ENCODE results near the gene CSF2. TPM values are rescaled to one million over a fixed set of nuclear protein-coding genes. Genes with fewer than 3 reads are reported as not detected.
A peak's percentile ranks its signal among the peaks of the same experiment; 100 is the strongest.

The CSF2 gene
- total RNA-seq, 2 donors from 2014 or later = not detected

- Histone ChIP-seq H3K27me3 (no peaks in the 10 kb centered on the region), H3K4me1 (no peaks in the 10 kb centered on the region), H3K4me3 (no peak overlapping the region), H3K36me3 (no peaks in the 10 kb centered on the region), H3K9me3 (no peaks in the 10 kb centered on the region), H3K27ac (no peak overlapping the region)
- DNase-seq (ENCODE audit: low spot score) = no peak
- no peak for TF ChIP-seq CTCF (IDR thresholded peaks at IDR 0.05)
Measured at GRCh38 chr5:132027027-132027426, 46.6 kb upstream of the CSF2 start.

DNA sequence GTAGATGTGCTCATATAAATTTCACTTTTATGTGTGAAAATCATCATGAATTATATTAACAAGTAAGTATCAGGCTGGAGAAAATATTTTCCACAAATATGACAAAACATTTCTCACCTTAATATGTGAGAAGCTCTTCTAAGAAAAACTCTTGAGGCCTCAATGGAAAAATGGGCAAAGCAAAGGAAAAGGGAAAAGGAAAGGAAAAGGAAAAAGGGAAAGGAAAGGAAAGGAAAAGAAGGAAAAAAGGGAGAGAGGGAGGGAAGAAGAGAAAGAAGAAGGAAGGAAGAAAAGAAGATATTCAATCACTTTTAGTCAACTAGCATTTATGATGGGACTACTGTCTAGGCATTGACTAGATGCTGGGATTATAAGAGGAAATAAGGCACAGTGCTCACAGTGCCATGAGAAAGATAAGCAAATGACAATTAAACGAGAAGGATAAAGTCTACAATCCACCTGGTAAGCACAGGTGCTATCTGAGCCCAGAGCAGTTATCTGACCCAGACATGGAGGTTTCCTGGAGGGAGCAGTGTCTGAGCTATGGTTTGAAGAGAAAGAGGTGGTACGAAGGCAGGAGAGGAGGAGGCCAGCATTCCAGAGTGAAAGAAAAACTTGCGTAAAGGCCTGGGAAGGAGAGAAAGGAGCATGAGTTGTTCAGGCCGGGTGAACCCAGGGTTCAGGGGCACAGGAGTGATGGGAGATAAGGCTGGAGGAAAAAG, 43.8 kb upstream of the CSF2 start:
- Histone ChIP-seq H3K27me3 (no peaks in the 10 kb centered on the region), H3K36me3 (no peaks in the 10 kb centered on the region), H3K9me3 (no peaks in the 10 kb centered on the region), H3K27ac (no peak overlapping the region), H3K4me1 (no peaks in the 10 kb centered on the region), H3K4me3 (no peak overlapping the region)
- DNase-seq (ENCODE audit: low spot score) = no peak
- no peak for TF ChIP-seq CTCF (IDR thresholded peaks at IDR 0.05)

- H3K36me3 ChIP-seq = no peaks in the 10 kb centered on the region
- peak; percentile 42 for DNase-seq (ENCODE audit: low spot score)
Measured at GRCh38 chr5:132030610-132031009, 43.0 kb upstream of the CSF2 start.

DNA sequence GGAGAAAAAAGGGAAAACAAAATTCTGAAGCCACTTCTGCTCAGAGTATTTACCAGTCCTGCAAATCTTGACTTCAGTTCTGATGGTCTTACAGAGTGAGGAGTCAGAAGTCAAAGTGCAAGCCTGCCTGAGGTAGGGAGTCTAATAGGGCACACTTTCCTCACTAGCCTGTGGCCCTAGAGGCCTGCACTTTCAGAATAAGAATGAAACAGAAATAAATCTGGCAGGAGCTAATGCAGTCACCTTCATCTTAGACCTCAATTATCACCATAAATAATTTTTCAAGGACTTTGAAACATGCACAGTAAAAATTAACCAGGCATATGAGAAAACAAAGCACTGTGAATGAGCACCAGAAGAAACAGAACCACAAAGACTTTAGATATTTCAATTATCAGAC, 41.4 kb upstream of the CSF2 start:
- no peaks in the 10 kb centered on the region for H3K9me3 ChIP-seq
- H3K27ac ChIP-seq = no peak overlapping the region
- DNase-seq (ENCODE audit: low spot score) = no peak
- H3K4me3 ChIP-seq = no peak overlapping the region
- TF ChIP-seq CTCF (IDR thresholded peaks at IDR 0.05) = no peak
- H3K36me3 ChIP-seq = no peaks in the 10 kb centered on the region
- no peaks in the 10 kb centered on the region for H3K4me1 ChIP-seq
- H3K27me3 ChIP-seq = no peaks in the 10 kb centered on the region

More at GRCh38 chr5:132030610-132031009, 43.0 kb upstream of the CSF2 start:
- TF ChIP-seq CTCF (IDR thresholded peaks at IDR 0.05) = no peak
- Histone ChIP-seq H3K4me3 (no peak overlapping the region), H3K27me3 (no peaks in the 10 kb centered on the region), H3K9me3 (no peaks in the 10 kb centered on the region), H3K4me1 (no peaks in the 10 kb centered on the region), H3K27ac (no peak overlapping the region)

GRCh38 chr5:132033122-132033521, 40.5 kb upstream of the CSF2 start:
- Histone ChIP-seq H3K36me3 (no peaks in the 10 kb centered on the region), H3K9me3 (no peaks in the 10 kb centered on the region), H3K4me1 (no peaks in the 10 kb centered on the region), H3K4me3 (no peak overlapping the region), H3K27me3 (no peaks in the 10 kb centered on the region), H3K27ac (no peak overlapping the region)
- no peak for TF ChIP-seq CTCF (IDR thresholded peaks at IDR 0.05)
- no peak for DNase-seq (ENCODE audit: low spot score)

- DNase-seq (ENCODE audit: low spot score) = no peak
- Histone ChIP-seq H3K4me3 (no peak overlapping the region), H3K36me3 (no peaks in the 10 kb centered on the region), H3K27me3 (no peaks in the 10 kb centered on the region), H3K9me3 (no peaks in the 10 kb centered on the region), H3K27ac (no peak overlapping the region), H3K4me1 (no peaks in the 10 kb centered on the region)
- no peak for TF ChIP-seq CTCF (IDR thresholded peaks at IDR 0.05)
Measured at GRCh38 chr5:132037353-132037752, 36.2 kb upstream of the CSF2 start.
